Keratinocyte (primary cell): ENCODE data around the gene BCL7A. TPM values are rescaled to one million over a fixed set of nuclear protein-coding genes. Genes with fewer than 3 reads are reported as not detected.

Source experiments
- DNase-seq: peaks from one replicate; pipeline ENCODE4 v3.0.0-alpha.2; 2011; ENCODE audit warnings: low read depth, missing footprints, low spot score
- FAIRE-seq: peaks from 2 replicates; lab custom pipeline; 2011; peaks lifted over from hg19 to GRCh38; lab: Jason Lieb, UNC
- H2AFZ ChIP-seq: 2 replicates; pipeline ENCODE4 v1.6.0; 2012; ENCODE audit warnings: low read length, control low read depth, inconsistent platforms; ENCODE audit not compliant: control insufficient read depth
- H3K27ac ChIP-seq: 2 replicates; pipeline ENCODE4 v1.5.1; 2011; ENCODE audit warnings: low read length; ENCODE audit not compliant: control insufficient read depth, insufficient read depth
- H3K27me3 ChIP-seq: 3 replicates; pipeline ENCODE4 v1.6.0; 2011; ENCODE audit warnings: low read length; ENCODE audit not compliant: control insufficient read depth, insufficient read depth; ENCODE audit errors: extremely low read depth
- H3K36me3 ChIP-seq, 2 experiments: 2 replicates in 1 of 2; 3 replicates in 1 of 2; pipeline ENCODE4 v1.5.1; 2011; ENCODE audit warnings: low read length in 2 of 2, mild to moderate bottlenecking in 1 of 2; ENCODE audit not compliant: control insufficient read depth in 2 of 2, insufficient read depth in 2 of 2; ENCODE audit errors: extremely low read depth in 1 of 2
- H3K4me1 ChIP-seq: 3 replicates; pipeline ENCODE4 v1.5.1; 2011; ENCODE audit warnings: low read length; ENCODE audit not compliant: control insufficient read depth, insufficient read depth; ENCODE audit errors: extremely low read depth
- H3K4me2 ChIP-seq: 3 replicates; pipeline ENCODE4 v1.6.0; 2011; ENCODE audit warnings: low read depth, low read length; ENCODE audit not compliant: control insufficient read depth, insufficient read depth; ENCODE audit errors: extremely low read depth
- H3K4me3 ChIP-seq, 3 experiments: fragments of 200-600 bp in 1 of 3; sonication (generic) in 1 of 3; 2 replicates in 2 of 3; 3 replicates in 1 of 3; pipeline ENCODE4 v1.5.1; 2011 to 2016; ENCODE audit warnings: low read length in 3 of 3, mild to moderate bottlenecking in 3 of 3, control low read depth in 2 of 3, inconsistent platforms in 1 of 3, low read depth in 1 of 3, mixed read lengths in 1 of 3, mixed run types in 1 of 3, moderate library complexity in 1 of 3; ENCODE audit not compliant: control insufficient read depth in 2 of 3, insufficient read depth in 2 of 3; ENCODE audit errors: extremely low read depth in 1 of 3
- H3K79me2 ChIP-seq: 2 replicates; pipeline ENCODE4 v1.6.0; 2012; ENCODE audit warnings: low read length; ENCODE audit not compliant: control insufficient read depth, insufficient read depth
- H3K9ac ChIP-seq: 3 replicates; pipeline ENCODE4 v1.6.0; 2011; ENCODE audit warnings: low read length; ENCODE audit not compliant: control insufficient read depth, insufficient read depth; ENCODE audit errors: extremely low read depth
- H3K9me1 ChIP-seq: 3 replicates; pipeline ENCODE4 v1.6.0; 2011; ENCODE audit warnings: low read length; ENCODE audit not compliant: control insufficient read depth, insufficient read depth; ENCODE audit errors: extremely low read depth
- H3K9me3 ChIP-seq: 2 replicates; pipeline ENCODE4 v1.5.1; 2012; ENCODE audit warnings: low read depth, low read length; ENCODE audit not compliant: control insufficient read depth
- H4K20me1 ChIP-seq: 3 replicates; pipeline ENCODE4 v1.6.0; 2011; ENCODE audit warnings: low read length; ENCODE audit not compliant: control insufficient read depth, insufficient read depth; ENCODE audit errors: extremely low read depth
- EZH2 ChIP-seq: IDR thresholded peaks from one replicate; pipeline ENCODE4 v1.6.1; 2012; ENCODE audit warnings: inconsistent platforms, mild to moderate bottlenecking, low read length, moderate library complexity
- dilution Hi-C: fragments of 300-500 bp; cut with MboI; formaldehyde crosslinking; loops from one replicate; pipeline ENCODE4 v1.7.0; 2020; ENCODE audit warnings: low sequenced_read_pairs; ENCODE audit not compliant: extremely low pct_ligation_motif_present
- polyA plus RNA-seq, 5 experiments: library from polyadenylated mRNA; depleted of rRNA in 3 of 5; stranded (reverse) in 3 of 5; stranded (forward) in 1 of 5; unstranded in 1 of 5; fragments of >200 nt; gene quantifications; 1 replicate in 1 of 5; 2 replicates in 3 of 5; 3 replicates in 1 of 5; pipeline versions ENCODE4 v1.2.1 to v1.2.3, GENCODE V29; 2011 to 2012; ENCODE audit warnings: missing spikeins in 2 of 5, low read depth in 1 of 5, low replicate concordance in 1 of 5
- TF ChIP-seq, protein P1 (sequence below), 3 experiments: IDR thresholded peaks in 1 of 3; conservative IDR thresholded peaks in 1 of 3; optimal IDR thresholded peaks in 1 of 3; 2 replicates in 2 of 3; 3 replicates in 1 of 3; pipeline versions ENCODE3 to v1.5.1; 2011; ENCODE audit warnings: low read length in 3 of 3, mild to moderate bottlenecking in 3 of 3, moderate library complexity in 2 of 3, control low read depth in 1 of 3, inconsistent platforms in 1 of 3; ENCODE audit not compliant: insufficient read depth in 2 of 3; ENCODE audit errors: extremely low read depth in 1 of 3

BCL7A gene
- polyA plus RNA-seq, 1 donor (not counting 4 experiments of a cell fraction or from before 2014, with no cell fraction given) = 12.8 TPM

DNA sequence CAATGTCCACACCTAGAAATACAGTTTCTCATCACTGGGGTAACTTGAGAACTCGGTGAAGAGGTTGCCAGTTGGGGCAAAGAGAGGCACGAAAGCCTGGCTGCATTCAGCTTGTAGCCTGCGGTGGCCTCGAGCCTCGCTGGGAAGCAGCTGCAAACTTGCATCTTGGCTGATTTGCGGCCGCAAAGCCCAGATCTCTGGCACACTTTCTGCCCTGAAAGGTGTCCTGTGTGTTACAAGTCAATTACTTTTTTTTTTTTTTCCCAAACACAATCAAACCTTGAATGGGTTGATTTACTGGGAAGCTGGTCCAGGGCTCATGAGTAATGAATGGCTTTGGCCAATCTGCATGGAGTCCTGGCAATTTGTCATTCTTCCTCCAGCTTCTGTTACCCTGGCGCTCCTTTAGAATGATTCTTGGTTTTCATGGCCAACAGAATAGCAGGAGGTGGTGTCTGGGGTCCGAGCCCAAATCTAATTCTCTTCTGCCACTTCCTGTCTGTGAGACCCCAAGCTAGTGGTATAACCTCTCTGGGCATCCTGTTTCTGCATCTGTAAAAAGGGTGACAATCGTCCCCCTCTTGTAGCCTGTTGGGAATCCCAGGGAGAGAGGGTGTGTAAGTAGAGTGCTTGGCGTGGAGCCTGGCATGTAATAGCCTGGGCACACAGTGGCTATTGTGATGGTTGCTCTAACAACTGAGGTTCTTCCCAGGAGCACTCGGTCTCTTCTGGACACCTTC, 6.7 kb downstream of the BCL7A start:
- dilution Hi-C loops = no loop called here
- DNase-seq (peak; percentile 35), FAIRE-seq (peak; percentile 88)
- H3K4me3 ChIP-seq = peak overlapping the region in 2 of 3 experiments; percentile 19 to 38
- peaks cover 0 to 8% of the 10 kb centered on the region in 2 experiments for H3K36me3 ChIP-seq
- no peaks in the 10 kb centered on the region for H3K27me3 ChIP-seq
- peak overlapping the region; percentile 22 for H3K9ac ChIP-seq
- peak overlapping the region; percentile 63 for H3K27ac ChIP-seq
- no peak overlapping the region for H2AFZ ChIP-seq
- peaks cover 3% of the 10 kb centered on the region for H4K20me1 ChIP-seq
- H3K9me3 ChIP-seq = no peaks in the 10 kb centered on the region
- TF ChIP-seq, protein P1, sequence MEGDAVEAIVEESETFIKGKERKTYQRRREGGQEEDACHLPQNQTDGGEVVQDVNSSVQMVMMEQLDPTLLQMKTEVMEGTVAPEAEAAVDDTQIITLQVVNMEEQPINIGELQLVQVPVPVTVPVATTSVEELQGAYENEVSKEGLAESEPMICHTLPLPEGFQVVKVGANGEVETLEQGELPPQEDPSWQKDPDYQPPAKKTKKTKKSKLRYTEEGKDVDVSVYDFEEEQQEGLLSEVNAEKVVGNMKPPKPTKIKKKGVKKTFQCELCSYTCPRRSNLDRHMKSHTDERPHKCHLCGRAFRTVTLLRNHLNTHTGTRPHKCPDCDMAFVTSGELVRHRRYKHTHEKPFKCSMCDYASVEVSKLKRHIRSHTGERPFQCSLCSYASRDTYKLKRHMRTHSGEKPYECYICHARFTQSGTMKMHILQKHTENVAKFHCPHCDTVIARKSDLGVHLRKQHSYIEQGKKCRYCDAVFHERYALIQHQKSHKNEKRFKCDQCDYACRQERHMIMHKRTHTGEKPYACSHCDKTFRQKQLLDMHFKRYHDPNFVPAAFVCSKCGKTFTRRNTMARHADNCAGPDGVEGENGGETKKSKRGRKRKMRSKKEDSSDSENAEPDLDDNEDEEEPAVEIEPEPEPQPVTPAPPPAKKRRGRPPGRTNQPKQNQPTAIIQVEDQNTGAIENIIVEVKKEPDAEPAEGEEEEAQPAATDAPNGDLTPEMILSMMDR (optimal IDR thresholded peaks at IDR 0.05 in 1 of 3, IDR thresholded peaks at IDR 0.05 in 1 of 3, conservative IDR thresholded peaks at IDR 0.05 in 1 of 3; ENCODE audit: extremely low read depth in 1 of 3, insufficient read depth in 2 of 3, low read length in 3 of 3) = no peak
- no peak for TF ChIP-seq EZH2
- peaks cover 6% of the 10 kb centered on the region for H3K9me1 ChIP-seq
- peaks cover 51% of the 10 kb centered on the region for H3K4me1 ChIP-seq
- H3K4me2 ChIP-seq = peak overlapping the region; percentile 79
- peaks cover 83% of the 10 kb centered on the region for H3K79me2 ChIP-seq

DNA sequence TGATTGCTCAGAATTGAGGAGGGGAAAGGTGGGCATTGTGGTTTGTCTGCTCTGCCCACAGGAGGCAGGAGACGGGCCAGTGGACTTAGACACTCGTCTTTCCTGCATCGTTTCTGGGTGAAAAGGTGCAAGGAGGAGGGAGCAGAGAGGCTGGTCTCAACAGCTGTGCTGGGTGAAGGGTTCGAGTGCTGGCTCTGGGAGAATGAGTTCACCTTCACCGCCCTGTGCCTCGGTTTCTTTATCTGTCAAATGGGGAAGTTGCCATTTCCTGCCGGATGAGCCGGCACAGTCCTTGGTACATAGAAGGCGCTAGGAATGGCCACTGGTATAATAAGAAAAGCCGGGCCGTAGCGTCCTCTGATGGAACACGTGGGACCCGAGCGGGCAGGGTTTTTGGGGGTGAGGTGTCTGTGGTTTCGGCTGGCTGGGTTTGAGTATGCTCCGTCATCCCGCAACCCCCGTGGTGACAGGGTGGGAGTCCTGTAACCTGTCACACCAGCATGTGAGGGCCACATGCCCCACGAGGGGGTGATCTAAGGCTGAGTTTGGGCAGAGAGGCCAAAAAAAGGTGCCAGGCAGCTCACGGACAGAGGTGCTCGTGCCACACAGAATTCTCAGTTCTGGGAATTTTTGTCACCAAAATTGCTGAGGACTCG, 7.3 kb downstream of the BCL7A start:
- Histone ChIP-seq H3K9me3 (no peaks in the 10 kb centered on the region), H3K4me3 (no peak overlapping the region), H3K9me1 (peaks cover 5% of the 10 kb centered on the region), H3K9ac (no peak overlapping the region), H3K27ac (no peak overlapping the region), H2AFZ (no peak overlapping the region), H3K4me2 (no peak overlapping the region), H3K27me3 (no peaks in the 10 kb centered on the region), H3K79me2 (peaks cover 82% of the 10 kb centered on the region), H3K4me1 (peaks cover 44% of the 10 kb centered on the region), H4K20me1 (peaks cover 3% of the 10 kb centered on the region), H3K36me3 (peaks cover 0 to 8% of the 10 kb centered on the region in 2 experiments)
- DNase-seq = no peak
- TF ChIP-seq, protein P1 (optimal IDR thresholded peaks at IDR 0.05 in 1 of 3, IDR thresholded peaks at IDR 0.05 in 1 of 3, conservative IDR thresholded peaks at IDR 0.05 in 1 of 3; ENCODE audit: extremely low read depth in 1 of 3, insufficient read depth in 2 of 3, low read length in 3 of 3) = no peak
- TF ChIP-seq EZH2 = no peak
- dilution Hi-C loops = no loop called here
- FAIRE-seq = no peak
